D721Med (cell line): ENCODE data around the gene NT5DC2.
A peak's percentile ranks its signal among the peaks of the same experiment; 100 is the strongest.

Source experiments
- DNase-seq: peaks from one replicate; pipeline ENCODE4 v3.0.0; 2011; ENCODE audit warnings: low spot score; ENCODE audit not compliant: insufficient read length
- FAIRE-seq: peaks from 2 replicates; lab custom pipeline; 2011; peaks lifted over from hg19 to GRCh38; lab: Jason Lieb, UNC
- TF ChIP-seq, protein P1 (sequence below): IDR thresholded peaks from 2 replicates; pipeline ENCODE4 v1.5.1; 2012; ENCODE audit warnings: mild to moderate bottlenecking, control low read depth; ENCODE audit not compliant: insufficient read depth; ENCODE audit errors: missing control alignments

The NT5DC2 gene

DNA sequence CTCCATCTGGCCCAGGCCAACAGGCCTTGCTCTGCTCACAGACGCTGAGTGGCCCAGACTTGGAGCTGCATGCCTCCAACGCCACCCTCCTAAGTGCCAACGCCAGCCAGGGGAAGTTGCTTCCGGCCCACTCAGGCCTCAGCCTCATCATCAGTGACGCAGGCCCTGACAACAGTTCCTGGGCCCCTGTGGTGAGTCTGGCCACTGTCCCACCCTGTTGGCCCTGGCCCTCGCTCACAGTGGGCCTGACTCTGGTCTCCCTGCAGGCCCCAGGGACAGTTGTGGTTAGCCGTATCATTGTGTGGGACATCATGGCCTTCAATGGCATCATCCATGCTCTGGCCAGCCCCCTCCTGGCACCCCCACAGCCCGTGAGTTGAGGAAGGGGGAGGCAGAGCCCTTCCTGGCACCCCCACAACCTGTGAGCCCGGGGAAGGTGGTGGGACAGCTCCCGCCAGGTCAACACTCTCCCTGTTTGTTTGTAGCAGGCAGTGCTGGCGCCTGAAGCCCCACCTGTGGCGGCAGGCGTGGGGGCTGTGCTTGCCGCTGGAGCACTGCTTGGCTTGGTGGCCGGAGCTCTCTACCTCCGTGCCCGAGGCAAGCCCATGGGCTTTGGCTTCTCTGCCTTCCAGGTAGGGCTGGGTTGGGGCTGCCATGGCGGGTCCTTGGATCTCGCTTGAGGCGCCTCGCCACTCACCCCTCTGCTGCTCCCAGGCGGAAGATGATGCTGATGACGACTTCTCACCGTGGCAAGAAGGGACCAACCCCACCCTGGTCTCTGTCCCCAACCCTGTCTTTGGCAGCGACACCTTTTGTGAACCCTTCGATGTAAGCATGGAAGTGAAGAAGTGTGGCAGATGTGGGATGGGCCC is 10.0 kb downstream of the NT5DC2 start:
- peak; percentile 18 for DNase-seq
- no peak for FAIRE-seq
- TF ChIP-seq, protein P1, sequence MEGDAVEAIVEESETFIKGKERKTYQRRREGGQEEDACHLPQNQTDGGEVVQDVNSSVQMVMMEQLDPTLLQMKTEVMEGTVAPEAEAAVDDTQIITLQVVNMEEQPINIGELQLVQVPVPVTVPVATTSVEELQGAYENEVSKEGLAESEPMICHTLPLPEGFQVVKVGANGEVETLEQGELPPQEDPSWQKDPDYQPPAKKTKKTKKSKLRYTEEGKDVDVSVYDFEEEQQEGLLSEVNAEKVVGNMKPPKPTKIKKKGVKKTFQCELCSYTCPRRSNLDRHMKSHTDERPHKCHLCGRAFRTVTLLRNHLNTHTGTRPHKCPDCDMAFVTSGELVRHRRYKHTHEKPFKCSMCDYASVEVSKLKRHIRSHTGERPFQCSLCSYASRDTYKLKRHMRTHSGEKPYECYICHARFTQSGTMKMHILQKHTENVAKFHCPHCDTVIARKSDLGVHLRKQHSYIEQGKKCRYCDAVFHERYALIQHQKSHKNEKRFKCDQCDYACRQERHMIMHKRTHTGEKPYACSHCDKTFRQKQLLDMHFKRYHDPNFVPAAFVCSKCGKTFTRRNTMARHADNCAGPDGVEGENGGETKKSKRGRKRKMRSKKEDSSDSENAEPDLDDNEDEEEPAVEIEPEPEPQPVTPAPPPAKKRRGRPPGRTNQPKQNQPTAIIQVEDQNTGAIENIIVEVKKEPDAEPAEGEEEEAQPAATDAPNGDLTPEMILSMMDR = no peak

DNA sequence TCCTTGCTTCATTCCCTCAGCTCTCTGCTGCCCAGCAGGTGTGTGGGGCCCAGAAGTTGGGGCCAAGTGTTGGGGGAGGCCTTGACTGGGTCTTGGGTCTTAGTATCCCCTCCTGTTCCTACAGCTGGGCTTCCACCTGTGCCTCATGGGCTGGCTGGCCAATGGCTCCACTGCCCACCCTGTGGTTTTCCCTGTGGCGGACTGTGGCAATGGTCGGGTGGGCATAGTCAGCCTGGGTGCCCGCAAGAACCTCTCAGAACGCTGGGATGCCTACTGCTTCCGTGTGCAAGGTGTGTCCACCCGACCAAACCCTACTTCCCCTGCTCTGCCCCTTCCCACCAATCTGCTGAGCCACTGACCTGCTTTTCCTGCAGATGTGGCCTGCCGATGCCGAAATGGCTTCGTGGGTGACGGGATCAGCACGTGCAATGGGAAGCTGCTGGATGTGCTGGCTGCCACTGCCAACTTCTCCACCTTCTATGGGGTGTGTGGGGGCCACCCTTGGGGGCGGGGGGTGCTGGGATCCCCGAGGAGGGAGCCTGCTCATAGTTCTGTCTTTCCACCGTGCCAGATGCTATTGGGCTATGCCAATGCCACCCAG is 10.9 kb downstream of the NT5DC2 start:
- TF ChIP-seq, protein P1 = no peak
- DNase-seq = peak; percentile 21
- FAIRE-seq = no peak

DNA sequence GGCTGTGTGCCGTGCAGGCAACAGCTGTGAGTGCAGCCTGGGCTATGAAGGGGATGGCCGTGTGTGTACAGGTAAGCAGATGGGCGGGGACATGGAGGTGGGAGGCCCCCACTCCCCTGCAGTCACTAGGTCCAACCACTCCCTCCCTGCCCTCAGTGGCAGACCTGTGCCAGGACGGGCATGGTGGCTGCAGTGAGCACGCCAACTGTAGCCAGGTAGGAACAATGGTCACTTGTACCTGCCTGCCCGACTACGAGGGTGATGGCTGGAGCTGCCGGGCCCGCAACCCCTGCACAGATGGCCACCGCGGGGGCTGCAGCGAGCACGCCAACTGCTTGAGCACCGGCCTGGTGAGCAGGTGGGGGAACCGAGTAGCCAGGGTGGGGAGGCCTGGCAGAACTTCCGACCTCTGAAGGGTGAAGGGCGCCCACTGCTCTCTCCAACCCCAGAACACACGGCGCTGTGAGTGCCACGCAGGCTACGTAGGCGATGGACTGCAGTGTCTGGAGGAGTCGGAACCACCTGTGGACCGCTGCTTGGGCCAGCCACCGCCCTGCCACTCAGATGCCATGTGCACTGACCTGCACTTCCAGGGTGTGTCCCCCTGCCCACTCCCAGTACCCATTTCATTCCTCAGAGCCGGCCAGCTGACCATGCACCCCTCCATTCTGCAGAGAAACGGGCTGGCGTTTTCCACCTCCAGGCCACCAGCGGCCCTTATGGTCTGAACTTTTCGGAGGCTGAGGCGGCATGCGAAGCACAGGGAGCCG is 11.6 kb downstream of the NT5DC2 start:
- FAIRE-seq (no peak), DNase-seq (peak; percentile 23)
- TF ChIP-seq, protein P1 = no peak

DNA sequence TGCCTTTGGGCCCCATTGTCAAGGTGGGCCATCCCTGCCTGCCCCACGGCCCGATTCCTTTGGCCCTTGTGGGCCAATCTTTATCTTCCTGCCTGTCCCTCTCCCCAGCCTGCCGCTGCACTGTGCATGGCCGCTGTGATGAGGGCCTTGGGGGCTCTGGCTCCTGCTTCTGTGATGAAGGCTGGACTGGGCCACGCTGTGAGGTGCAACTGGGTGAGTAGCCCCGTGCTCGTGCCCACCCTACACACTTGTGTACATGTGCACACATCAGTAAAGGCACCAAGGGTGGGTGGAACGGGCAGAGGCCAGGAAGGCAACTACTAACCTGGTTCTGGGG is 12.2 kb downstream of the NT5DC2 start:
- TF ChIP-seq, protein P1 = no peak
- DNase-seq (no peak), FAIRE-seq (no peak)

- TF ChIP-seq, protein P1 = no peak
- DNase-seq (peak; percentile 17), FAIRE-seq (no peak)
Measured at GRCh38 chr3:52520716-52521487, 12.8 kb downstream of the NT5DC2 start.

DNA sequence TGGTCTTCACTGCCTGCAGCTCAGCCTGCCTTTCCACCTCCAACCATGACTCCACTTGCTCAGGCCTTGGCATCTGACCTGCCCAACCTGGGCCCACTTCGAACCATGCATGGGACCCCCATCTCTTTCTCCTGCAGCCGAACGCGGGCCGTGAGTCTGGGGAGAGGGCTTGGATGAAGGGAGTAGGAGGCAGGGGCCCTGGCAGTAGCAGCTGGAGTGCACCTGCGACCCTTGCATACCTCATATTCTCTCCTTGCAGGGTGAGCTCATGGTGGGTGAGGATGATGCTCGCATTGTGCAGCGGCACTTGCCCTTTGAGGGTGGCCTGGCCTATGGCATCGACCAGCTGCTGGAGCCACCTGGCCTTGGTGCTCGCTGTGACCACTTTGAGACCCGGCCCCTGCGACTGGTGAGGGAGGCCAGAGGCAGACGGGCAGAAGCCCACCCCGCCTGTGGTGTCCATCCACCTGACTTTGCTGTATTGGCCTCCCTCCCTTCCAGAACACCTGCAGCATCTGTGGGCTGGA is 13.5 kb downstream of the NT5DC2 start:
- FAIRE-seq (no peak), DNase-seq (no peak)
- TF ChIP-seq, protein P1 = no peak
